Measurements from ENCODE around the gene CLIC4.

DNA sequence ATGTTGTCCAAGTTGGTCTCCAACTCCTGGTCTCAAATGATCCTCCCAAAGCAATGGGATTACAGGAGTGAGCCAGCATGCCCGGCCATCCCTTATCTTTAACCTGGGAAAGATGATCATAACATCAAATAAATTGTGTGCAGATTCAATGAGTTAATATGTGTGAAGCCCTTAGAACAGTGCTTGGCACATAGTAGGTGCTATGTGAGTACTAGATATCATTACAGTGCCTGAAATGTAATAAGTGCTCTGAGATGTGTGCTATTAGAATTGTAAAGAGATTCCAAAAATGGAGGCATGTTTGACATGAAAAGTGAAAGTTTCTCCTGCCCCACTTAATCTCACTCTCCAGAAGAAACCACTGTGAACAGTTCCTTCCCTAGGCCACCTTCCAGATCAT, 113.0 kb downstream of the CLIC4 start:
- TF ChIP-seq CTCF (IDR thresholded peaks at IDR 0.05), result no peak
- TF ChIP-seq EZH2 (IDR thresholded peaks at IDR 0.05; ENCODE audit: borderline replicate concordance, insufficient read depth, low read depth, low read length, poor library complexity, severe bottlenecking), result no peak

Data from B cell (primary cell).